Left kidney (tissue), 2 donors: ENCODE data around the gene FEZF2. TPM values are rescaled to one million over a fixed set of nuclear protein-coding genes. Genes with fewer than 3 reads are reported as not detected.

Experiments used
- DNase-seq: peaks from one replicate; pipeline ENCODE4 v3.0.0-alpha.2; 2013
- polyA plus RNA-seq: library from polyadenylated mRNA; unstranded; fragments of 120-200 nt; gene quantifications from one replicate; pipeline ENCODE4 v1.2.1, GENCODE V29; 2013; ENCODE audit not compliant: insufficient read length

FEZF2 gene
- polyA plus RNA-seq, 1 donor: not detected

- no peak for DNase-seq
Measured at GRCh38 chr3:62332017-62332416, 41.3 kb downstream of the FEZF2 start.

DNA sequence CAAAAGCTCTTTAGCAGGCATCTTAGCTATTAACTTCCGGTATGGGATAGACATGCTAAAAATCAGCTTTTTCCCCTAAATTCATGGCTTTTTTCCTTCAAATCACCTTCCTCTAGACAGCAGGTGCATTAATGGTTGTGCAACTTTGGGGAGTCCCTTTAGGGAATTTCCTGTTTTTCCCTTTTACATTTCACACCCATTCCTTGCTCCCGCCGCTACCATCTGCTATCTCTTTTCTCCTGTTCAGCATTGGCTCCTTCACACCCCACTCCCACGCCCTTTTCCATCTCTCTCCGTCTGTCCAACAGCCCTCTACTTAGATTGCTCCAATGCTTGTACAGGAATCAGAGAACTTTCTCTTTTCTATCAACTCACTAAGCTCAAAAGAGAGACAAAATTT, 43.4 kb downstream of the FEZF2 start:
- no peak for DNase-seq

DNA sequence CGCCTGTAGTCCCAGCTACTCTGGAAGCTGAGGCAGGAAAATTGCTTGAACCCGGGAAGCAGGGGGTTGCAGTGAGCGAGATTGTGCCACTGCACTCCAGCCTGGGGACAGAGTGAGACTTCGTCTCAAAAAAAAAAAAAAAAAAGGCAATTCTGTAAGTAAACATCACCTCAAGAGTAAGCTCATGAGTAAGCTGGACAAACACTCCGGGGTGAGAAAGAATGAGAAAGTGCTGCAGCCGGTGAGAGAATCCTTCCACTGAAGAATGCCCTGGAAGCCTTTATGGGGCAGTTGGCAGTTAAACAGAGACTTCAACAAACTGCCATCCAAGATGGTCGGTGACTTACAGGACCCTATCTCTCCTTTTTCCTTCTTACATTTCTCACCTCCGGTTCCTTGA, 47.5 kb downstream of the FEZF2 start:
- DNase-seq: no peak

DNA sequence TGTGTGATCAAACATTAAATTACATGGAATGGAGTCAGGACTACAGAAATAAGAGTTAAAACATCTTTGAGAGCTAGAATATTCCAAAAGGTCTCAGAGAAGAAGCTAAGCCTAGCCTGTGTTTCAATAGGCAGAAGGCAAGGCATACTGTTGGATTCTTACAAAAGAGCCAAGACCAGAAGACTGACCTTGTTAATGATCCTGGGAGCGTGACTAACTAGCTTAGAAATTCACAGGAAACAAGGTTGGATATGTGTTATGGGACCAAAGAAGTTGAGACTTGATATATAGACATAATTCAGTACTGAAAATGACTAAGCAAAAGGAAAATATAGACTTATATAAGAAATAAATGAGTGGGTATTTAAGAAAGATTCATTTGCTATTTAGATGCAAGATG, 50.1 kb downstream of the FEZF2 start:
- DNase-seq: no peak
